SJSA1 (cell line): ENCODE measurements around the gene FAM83G. TPM values are rescaled to one million over a fixed set of nuclear protein-coding genes. Genes with fewer than 3 reads are reported as not detected.
"Not testable (repeated sequence)": the region's sequence is repeated elsewhere in the genome, so short reads cannot be mapped to it uniquely, and the experiment has no call there.

Source experiments
- DNase-seq, 2 experiments: peaks; one replicate each; pipeline ENCODE4 v3.0.0-alpha.2; 2015 to 2020; ENCODE audit warnings: low spot score in 2 of 2, low read depth in 1 of 2
- H3K27ac ChIP-seq: fragments of 250-450 bp; sonication (Bioruptor Pico); 2 replicates; pipeline ENCODE4 v1.5.1; 2020; ENCODE audit warnings: mild to moderate bottlenecking, moderate library complexity
- H3K27me3 ChIP-seq: fragments of 250-450 bp; sonication (Bioruptor Pico); replicated peaks from 2 replicates; pipeline ENCODE4 v1.5.1; 2020; ENCODE audit warnings: mild to moderate bottlenecking, moderate library complexity
- H3K36me3 ChIP-seq: fragments of 250-450 bp; sonication (Bioruptor Pico); 2 replicates; pipeline ENCODE4 v1.5.1; 2020; ENCODE audit warnings: mild to moderate bottlenecking
- H3K4me1 ChIP-seq: fragments of 250-450 bp; sonication (Bioruptor Pico); replicated peaks from 2 replicates; pipeline ENCODE4 v1.6.1; 2021; ENCODE audit warnings: mild to moderate bottlenecking
- H3K4me3 ChIP-seq: fragments of 250-450 bp; sonication (Bioruptor Pico); 2 replicates; pipeline ENCODE4 v1.5.1; 2020; ENCODE audit warnings: mild to moderate bottlenecking
- H3K9me3 ChIP-seq: fragments of 250-450 bp; sonication (Bioruptor Pico); replicated peaks from 2 replicates; pipeline ENCODE4 v1.5.1; 2020; ENCODE audit warnings: mild to moderate bottlenecking
- total RNA-seq: library from RNA; depleted of rRNA; stranded (reverse); fragments of >200 nt; shearing (Covaris generic); gene quantifications from 2 replicates; pipeline ENCODE4 v1.2.3, GENCODE V29; 2014

Gene FAM83G
- total RNA-seq, 1 experiment from 2014 or later = 6.7 TPM

DNA sequence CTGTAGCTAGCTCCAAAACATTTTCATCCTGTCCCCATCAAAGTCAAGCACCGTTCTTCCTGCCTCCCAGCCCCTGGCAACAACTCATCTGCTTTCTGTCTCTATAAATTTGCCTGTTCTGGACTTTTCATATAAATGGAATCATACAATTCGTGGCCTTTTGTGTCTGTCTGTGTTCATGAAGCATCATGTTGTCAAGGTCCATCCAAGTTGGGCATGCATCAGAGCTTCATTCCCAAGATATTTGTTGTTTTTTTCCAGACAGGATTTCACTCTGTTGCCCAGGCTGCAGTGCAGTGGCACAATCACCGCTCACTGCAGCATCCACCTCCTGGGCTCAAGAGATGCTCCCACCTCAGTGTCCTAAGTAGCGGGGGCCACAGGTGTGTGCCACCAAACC is 46.7 kb downstream of the FAM83G start:
- Histone ChIP-seq H3K9me3 (no peaks in the 10 kb centered on the region), H3K4me3 (no peak overlapping the region), H3K27ac (no peak overlapping the region), H3K27me3 (no peaks in the 10 kb centered on the region), H3K36me3 (no peaks in the 10 kb centered on the region), H3K4me1 (peaks cover 31% of the 10 kb centered on the region)
- DNase-seq = no peak

GRCh38 chr17:18956581-18956980 is 48.0 kb downstream of the FAM83G start:
- Histone ChIP-seq H3K27ac (no peak overlapping the region), H3K36me3 (no peaks in the 10 kb centered on the region), H3K27me3 (no peaks in the 10 kb centered on the region), H3K4me1 (peaks cover 18% of the 10 kb centered on the region), H3K4me3 (no peak overlapping the region), H3K9me3 (no peaks in the 10 kb centered on the region)
- DNase-seq = no peak

- H3K27me3 ChIP-seq, DNase-seq, H3K36me3 ChIP-seq, H3K4me3 ChIP-seq, H3K9me3 ChIP-seq, H3K27ac ChIP-seq: not testable (repeated sequence)
- H3K4me1 ChIP-seq = peaks cover 13% of the 10 kb centered on the region
Measured at GRCh38 chr17:18956021-18956420, 48.5 kb downstream of the FAM83G start.

GRCh38 chr17:18955009-18955408 is 49.6 kb downstream of the FAM83G start:
- DNase-seq = no peak
- H3K9me3 ChIP-seq = no peaks in the 10 kb centered on the region
- no peak overlapping the region for H3K27ac ChIP-seq
- no peaks in the 10 kb centered on the region for H3K27me3 ChIP-seq
- peaks cover 7% of the 10 kb centered on the region for H3K4me1 ChIP-seq
- no peak overlapping the region for H3K4me3 ChIP-seq
- no peaks in the 10 kb centered on the region for H3K36me3 ChIP-seq

GRCh38 chr17:18954321-18954720 is 50.2 kb downstream of the FAM83G start:
- H3K27ac ChIP-seq = no peak overlapping the region
- no peaks in the 10 kb centered on the region for H3K27me3 ChIP-seq
- peaks cover 7% of the 10 kb centered on the region for H3K4me1 ChIP-seq
- no peak overlapping the region for H3K4me3 ChIP-seq
- H3K9me3 ChIP-seq = no peaks in the 10 kb centered on the region
- DNase-seq = no peak
- no peaks in the 10 kb centered on the region for H3K36me3 ChIP-seq

DNA sequence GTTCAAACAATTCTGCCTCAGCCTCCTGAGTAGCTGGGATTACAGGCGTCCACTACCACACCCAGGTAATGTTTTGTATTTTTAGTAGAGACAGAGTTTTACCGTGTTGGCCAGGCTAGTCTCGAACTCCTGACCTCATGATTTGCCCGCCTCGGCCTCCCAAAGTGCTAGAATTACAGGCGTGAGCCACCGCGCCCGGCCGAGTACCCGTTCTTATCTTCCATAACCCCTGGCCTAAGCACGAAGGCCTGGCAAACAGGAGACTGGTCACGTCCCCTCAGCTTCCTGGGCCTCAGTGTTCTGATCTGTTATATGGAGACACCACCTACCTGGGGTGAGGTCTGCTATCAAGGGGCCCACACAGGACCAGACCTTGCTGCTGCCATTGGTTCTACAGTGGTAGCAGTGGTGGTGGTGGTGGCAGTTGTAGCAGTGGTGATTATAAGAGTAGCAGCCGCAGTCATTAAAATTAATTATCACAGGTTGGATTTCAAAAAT is 51.3 kb downstream of the FAM83G start:
- DNase-seq = no peak
- H3K4me1 ChIP-seq = no peaks in the 10 kb centered on the region
- no peaks in the 10 kb centered on the region for H3K36me3 ChIP-seq
- H3K27me3 ChIP-seq = no peaks in the 10 kb centered on the region; the same call in 1 of the 2 replicates
- H3K4me3 ChIP-seq = no peak overlapping the region
- H3K27ac ChIP-seq = no peak overlapping the region
- H3K9me3 ChIP-seq = no peaks in the 10 kb centered on the region

- no peaks in the 10 kb centered on the region for H3K4me1 ChIP-seq
- H3K27ac ChIP-seq = no peak within 1 kb of the TSS
- H3K27me3 ChIP-seq = no peaks in the 10 kb centered on the region; the same call in 1 of the 2 replicates
- no peak for DNase-seq
- H3K9me3 ChIP-seq = no peaks in the 10 kb centered on the region
- no peak within 1 kb of the TSS for H3K4me3 ChIP-seq
- no peaks in the 10 kb centered on the region for H3K36me3 ChIP-seq
Measured at GRCh38 chr17:18951941-18952842, 52.4 kb downstream of the FAM83G start, which contains the start of gene SLC5A10. SLC5A10 (plus strand) TSS chr17:18952165; CDS start chr17:18952206, 41 bp downstream.

DNA sequence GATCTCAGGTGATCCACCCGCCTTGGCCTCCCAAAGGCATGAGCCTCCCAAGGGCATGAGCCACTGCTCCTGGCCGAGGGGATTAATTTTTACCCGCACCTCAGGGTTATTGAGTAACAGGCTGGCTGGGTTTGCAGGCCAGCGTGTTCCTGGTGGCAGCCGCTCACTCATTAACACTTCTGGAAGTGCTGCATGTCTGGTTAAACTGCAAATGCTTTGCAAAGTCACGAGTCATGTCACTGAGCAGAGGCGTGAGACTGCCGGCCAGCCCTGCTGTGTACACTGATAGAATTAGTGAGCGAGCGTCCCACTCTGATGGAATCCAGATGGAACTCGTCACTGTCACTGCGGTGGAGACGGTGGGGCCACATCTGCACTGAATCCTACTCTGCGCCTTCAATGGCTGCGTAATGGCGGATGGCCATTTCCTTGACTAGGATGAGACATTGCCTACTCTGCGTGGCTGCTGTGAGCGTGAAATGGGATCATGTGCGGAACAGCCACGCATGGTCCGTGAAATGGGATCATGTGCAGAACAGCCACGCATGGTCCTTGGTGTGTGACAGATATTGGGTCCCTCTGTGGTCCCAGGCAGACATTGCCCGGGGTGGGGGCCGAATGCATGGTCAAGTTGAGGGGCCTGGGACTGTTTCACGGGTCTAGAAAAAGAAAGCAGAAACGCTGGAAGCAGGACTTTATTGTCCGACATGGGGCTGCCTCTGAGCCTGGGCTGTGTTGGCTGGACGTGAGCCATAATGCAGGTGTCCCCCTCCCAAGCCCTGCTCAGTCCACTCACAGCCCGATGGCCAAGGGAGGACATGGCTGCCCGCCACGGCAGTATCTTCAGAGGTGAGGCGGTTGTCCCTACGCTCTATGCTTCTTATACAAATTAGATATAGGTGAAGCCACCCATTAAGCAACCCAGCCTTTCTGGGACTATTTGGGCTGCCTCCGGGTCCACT is 53.3 kb downstream of the FAM83G start:
- no peak overlapping the region for H3K27ac ChIP-seq
- H3K36me3 ChIP-seq = no peaks in the 10 kb centered on the region
- no peak overlapping the region for H3K4me3 ChIP-seq
- H3K4me1 ChIP-seq = no peaks in the 10 kb centered on the region
- H3K27me3 ChIP-seq = peaks cover 4% of the 10 kb centered on the region; the same call in 1 of the 2 replicates
- DNase-seq = no peak
- H3K9me3 ChIP-seq = no peaks in the 10 kb centered on the region

DNA sequence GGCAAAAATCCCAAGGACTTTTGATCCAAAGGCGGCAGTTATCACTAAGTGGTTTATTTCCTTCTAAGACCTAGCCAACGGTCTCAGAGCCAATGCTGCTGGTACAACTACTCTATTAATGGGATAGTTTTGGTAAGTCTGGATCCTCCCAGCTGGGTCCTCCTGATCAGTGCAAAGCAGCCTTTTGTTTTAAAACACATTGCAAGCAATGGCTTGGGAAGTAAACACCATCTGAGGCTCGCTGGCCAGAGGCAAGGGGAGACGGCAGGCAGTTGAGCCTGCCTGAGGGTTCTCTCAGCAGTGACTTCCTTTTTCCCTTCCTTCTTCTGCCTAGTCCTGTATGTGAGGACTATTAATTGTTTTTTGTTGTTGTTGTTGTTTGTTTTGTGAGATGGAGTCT is 54.2 kb downstream of the FAM83G start:
- Histone ChIP-seq H3K27me3 (peaks cover 11% of the 10 kb centered on the region; the same call in 1 of the 2 replicates), H3K4me1 (no peaks in the 10 kb centered on the region), H3K36me3 (no peaks in the 10 kb centered on the region)

DNA sequence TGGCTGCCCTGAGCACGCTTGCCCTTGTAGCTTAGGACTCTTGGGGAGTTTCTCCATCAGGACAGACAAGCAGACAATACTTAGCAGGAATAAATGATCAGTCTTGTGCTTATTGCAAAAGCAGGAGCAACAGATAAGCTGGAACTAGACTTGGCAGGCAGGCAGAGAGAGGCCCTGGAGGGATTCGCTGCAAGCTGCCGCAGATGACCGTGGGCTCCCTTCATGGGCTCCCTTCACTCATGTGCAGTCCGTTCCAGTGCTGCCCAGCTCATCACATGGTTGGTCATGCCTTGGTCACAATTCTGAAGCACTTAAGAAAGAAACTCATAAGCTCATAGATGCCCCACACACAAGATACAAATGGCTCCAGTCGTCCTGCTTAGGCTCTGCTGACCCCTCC is 55.0 kb downstream of the FAM83G start:
- no peaks in the 10 kb centered on the region for H3K9me3 ChIP-seq
- DNase-seq = no peak
- H3K27me3 ChIP-seq = peaks cover 13% of the 10 kb centered on the region; the same call in 1 of the 2 replicates
- H3K4me3 ChIP-seq = no peak overlapping the region
- H3K36me3 ChIP-seq = no peaks in the 10 kb centered on the region
- no peaks in the 10 kb centered on the region for H3K4me1 ChIP-seq
- H3K27ac ChIP-seq = no peak overlapping the region

More for the DNA sequence above, 54.2 kb downstream of the FAM83G start:
- no peak overlapping the region for H3K27ac ChIP-seq
- no peak overlapping the region for H3K4me3 ChIP-seq
- no peak for DNase-seq
- H3K9me3 ChIP-seq = no peaks in the 10 kb centered on the region

GRCh38 chr17:18948476-18949006 is 56.0 kb downstream of the FAM83G start:
- Histone ChIP-seq H3K9me3 (no peaks in the 10 kb centered on the region), H3K4me1 (no peaks in the 10 kb centered on the region), H3K36me3 (no peaks in the 10 kb centered on the region), H3K27ac (no peak overlapping the region), H3K4me3 (no peak overlapping the region), H3K27me3 (peaks cover 13% of the 10 kb centered on the region; the same call in 1 of the 2 replicates)
- no peak for DNase-seq

- no peak overlapping the region for H3K4me3 ChIP-seq
- H3K36me3 ChIP-seq = no peaks in the 10 kb centered on the region
- H3K27ac ChIP-seq = no peak overlapping the region
- H3K4me1 ChIP-seq = no peaks in the 10 kb centered on the region
- DNase-seq = no peak
- H3K9me3 ChIP-seq = no peaks in the 10 kb centered on the region
- H3K27me3 ChIP-seq = peaks cover 13% of the 10 kb centered on the region; the same call in 1 of the 2 replicates
Measured at GRCh38 chr17:18947866-18948265, 56.7 kb downstream of the FAM83G start.

GRCh38 chr17:18946536-18946935 is 58.0 kb downstream of the FAM83G start:
- Histone ChIP-seq H3K4me1 (no peaks in the 10 kb centered on the region), H3K4me3 (no peak overlapping the region), H3K9me3 (no peaks in the 10 kb centered on the region), H3K36me3 (no peaks in the 10 kb centered on the region), H3K27me3 (peaks cover 13% of the 10 kb centered on the region; the same call in 1 of the 2 replicates), H3K27ac (no peak overlapping the region)
- no peak for DNase-seq
